GM21576 (cell line): ENCODE measurements around the gene ZBTB47.

Source experiments
- ATAC-seq: cut with Tn5 transposase; IDR thresholded peaks from one replicate; pipeline ENCODE4 v1.9.1; 2021; ENCODE audit warnings: mild to moderate bottlenecking, moderate library complexity; ENCODE audit not compliant: unreplicated experiment

ZBTB47 gene

GRCh38 chr3:42711491-42712343 is 58.2 kb downstream of the ZBTB47 start:
- no peak for ATAC-seq

- ATAC-seq, result no peak
Measured at GRCh38 chr3:42712344-42712648, 58.8 kb downstream of the ZBTB47 start.

GRCh38 chr3:42712688-42713372 is 59.3 kb downstream of the ZBTB47 start:
- no peak for ATAC-seq

- ATAC-seq, result no peak
Measured at GRCh38 chr3:42713747-42714146, 60.2 kb downstream of the ZBTB47 start.

GRCh38 chr3:42714171-42714852 is 60.8 kb downstream of the ZBTB47 start:
- ATAC-seq, result no peak
